GM10266 (cell line): Measurements from ENCODE around the gene LSM12.
"Not testable (repeated sequence)": the region's sequence is repeated elsewhere in the genome, so short reads cannot be mapped to it uniquely, and the experiment has no call there.

Experiments used
- DNase-seq: peaks from one replicate; pipeline ENCODE4 v3.0.0; 2012; ENCODE audit errors: extremely low spot score
- CTCF ChIP-seq: IDR thresholded peaks from 2 replicates; pipeline ENCODE4 v1.5.1; 2012; ENCODE audit warnings: mild to moderate bottlenecking, low read depth; ENCODE audit not compliant: control insufficient read depth, insufficient read depth; ENCODE audit errors: missing control alignments

The LSM12 gene

GRCh38 chr17:44033861-44034408, 32.5 kb downstream of the LSM12 start:
- TF ChIP-seq CTCF = no peak
- no peak for DNase-seq

GRCh38 chr17:44030482-44030881, 36.0 kb downstream of the LSM12 start:
- DNase-seq = no peak
- no peak for TF ChIP-seq CTCF

GRCh38 chr17:44029736-44030135, 36.7 kb downstream of the LSM12 start:
- no peak for TF ChIP-seq CTCF
- DNase-seq = no peak

DNA sequence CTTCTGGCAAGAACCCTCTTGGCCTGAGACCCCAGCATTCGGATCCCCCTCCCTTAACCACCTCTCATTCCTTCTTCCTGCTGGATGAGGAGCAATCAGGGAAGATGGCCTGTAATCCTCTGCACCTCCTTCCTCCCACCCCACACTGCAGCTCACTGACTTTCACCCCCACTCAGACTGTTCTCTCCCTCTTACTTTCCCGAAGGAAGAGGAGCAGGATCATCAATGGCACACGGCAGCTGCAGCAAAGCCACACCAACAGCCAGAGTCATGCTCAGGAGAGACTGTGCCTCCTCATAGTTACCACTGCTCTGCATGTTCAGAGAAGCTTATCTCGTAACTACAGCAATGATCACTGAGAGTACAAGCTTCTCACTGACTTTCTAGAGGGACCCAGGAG, 41.6 kb downstream of the LSM12 start:
- TF ChIP-seq CTCF = no peak
- DNase-seq = no peak

GRCh38 chr17:44024271-44024663, 42.2 kb downstream of the LSM12 start:
- TF ChIP-seq CTCF = no peak

DNA sequence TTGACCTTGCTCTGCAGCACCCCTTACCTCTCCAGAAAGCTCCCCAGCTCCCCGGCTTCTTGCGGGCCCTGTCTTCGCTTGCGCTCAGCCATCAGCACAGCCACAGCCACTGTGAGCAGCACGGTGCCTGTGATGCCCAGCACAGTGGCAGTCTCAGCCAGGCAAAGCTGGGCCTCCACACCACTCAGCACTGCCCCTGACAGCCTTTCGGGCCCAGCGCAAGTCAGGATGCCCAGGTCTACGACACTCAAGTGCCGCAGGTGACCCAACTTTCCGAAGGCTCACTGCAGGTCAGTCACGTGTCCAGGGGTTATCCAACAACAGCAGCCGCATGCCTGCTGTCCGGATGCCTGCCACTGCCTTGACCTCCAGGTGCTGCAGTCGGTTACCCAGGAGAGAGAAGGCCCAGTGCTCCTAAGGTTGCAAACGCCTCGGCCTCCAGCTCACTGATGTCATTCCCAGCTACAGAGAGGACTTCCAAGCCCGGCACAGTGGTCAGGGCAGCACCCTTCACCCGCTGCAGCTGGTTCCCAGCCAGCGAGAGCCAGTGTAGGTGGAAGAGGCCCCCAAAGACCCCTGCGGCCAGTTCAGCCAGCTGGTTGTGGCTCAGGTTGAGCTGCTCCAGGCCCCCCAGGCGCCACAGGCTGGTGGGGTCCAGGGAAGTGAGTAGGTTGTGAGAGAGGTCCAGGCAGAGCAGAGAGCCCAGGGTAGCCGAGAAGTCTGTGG, 42.8 kb downstream of the LSM12 start:
- TF ChIP-seq CTCF = no peak
- DNase-seq = no peak

More at GRCh38 chr17:44024271-44024663, 42.2 kb downstream of the LSM12 start:
- DNase-seq = no peak

DNA sequence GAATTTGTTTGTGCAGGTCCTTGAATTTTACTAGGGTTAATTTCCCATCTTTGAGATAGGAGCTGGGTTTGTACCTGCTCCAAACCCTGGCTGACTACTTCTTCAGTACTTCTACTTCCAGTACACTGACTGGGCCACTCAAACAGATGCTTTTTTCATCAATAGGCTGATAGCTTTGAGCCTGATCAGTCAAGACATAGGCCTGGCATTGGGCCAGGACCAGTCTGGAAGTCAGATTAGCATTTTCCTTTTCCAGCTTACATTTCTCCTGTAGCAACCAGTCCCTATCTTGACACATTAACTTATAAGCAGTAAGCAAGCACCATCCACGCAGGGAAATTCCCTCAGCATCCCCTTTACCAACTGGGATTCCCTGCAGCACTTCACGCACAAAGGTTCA, 44.2 kb downstream of the LSM12 start:
- DNase-seq = no peak

DNA sequence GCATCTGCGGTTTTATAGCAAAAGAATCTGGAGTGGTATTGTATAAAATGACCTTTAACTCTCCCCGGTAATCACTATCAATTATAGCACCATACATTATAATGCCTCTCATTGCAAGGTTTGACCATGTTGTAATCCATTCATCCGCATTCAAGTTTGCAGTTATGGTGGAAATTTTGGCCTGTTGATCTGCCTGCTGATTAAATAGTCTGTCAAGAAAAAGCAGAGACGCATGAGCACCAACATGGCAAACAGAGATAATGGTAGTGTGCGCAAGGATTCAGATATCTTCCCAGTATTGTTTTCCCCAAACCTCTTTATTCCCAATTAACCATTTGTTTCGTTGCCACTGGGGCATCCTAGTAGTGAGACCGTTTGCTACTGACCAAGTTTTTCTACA, 45.2 kb downstream of the LSM12 start:
- DNase-seq = not testable (repeated sequence)

More for the DNA sequence above, 44.2 kb downstream of the LSM12 start:
- no peak for TF ChIP-seq CTCF
